H1 (cell line): ENCODE data around the gene AKR1C1. TPM values are rescaled to one million over a fixed set of nuclear protein-coding genes. Genes with fewer than 3 reads are reported as not detected.

Experiments used
- CHD7 ChIP-seq: fragments of 300-600 bp; sonication (generic); IDR thresholded peaks from 2 replicates; pipeline ENCODE4 v1.7.1; 2012; ENCODE audit warnings: low read length, moderate library complexity, mild to moderate bottlenecking, inconsistent platforms; ENCODE audit not compliant: insufficient replicate concordance
- TBP ChIP-seq: IDR thresholded peaks from 2 replicates; pipeline ENCODE4 v1.6.1; 2011; ENCODE audit warnings: low read depth, low read length, improper control_type of control experiment
- polyA plus RNA-seq, 7 experiments: library from polyadenylated mRNA; depleted of rRNA in 3 of 7; stranded (reverse) in 5 of 7; unstranded in 2 of 7; fragments of >200 nt in 5 of 7; fragments of 200-250 nt in 2 of 7; gene quantifications; 1 replicate in 5 of 7; 2 replicates in 1 of 7; 4 replicates in 1 of 7; pipeline versions ENCODE4 v1.2.1 to v1.2.3, GENCODE V29; 2011 to 2013; ENCODE audit warnings: missing spikeins in 2 of 7, mixed read lengths in 2 of 7
- total RNA-seq: library from RNA; stranded (reverse); fragmentation: NEBNext Ultra II Directional; extraction: Animal tissue kit (Norgen Biotek cat#: 25700); gene quantifications from 2 replicates; pipeline ENCODE4 v1.2.1, GENCODE V29; 2021

AKR1C1 gene
- total and polyA plus RNA-seq, 2 of the 8 experiments (the other 6 are each of a cell fraction or from before 2014, with no cell fraction given), result 1.4 to 2.1 TPM

- TF ChIP-seq CHD7 (no peak), TBP (no peak)
Measured at GRCh38 chr10:4981722-4982471, 18.7 kb downstream of the AKR1C1 start (continued).
